Subcutaneous adipose tissue (tissue), 4 donors: ENCODE measurements around the gene ESR1. TPM values are rescaled to one million over a fixed set of nuclear protein-coding genes. Genes with fewer than 3 reads are reported as not detected.

Source experiments
- CTCF ChIP-seq: fragments of 450-650 bp; IDR thresholded peaks from one replicate; pipeline ENCODE4 v1.5.1; 2016; ENCODE audit warnings: low read depth, mild to moderate bottlenecking, control low read depth, antibody characterized with exemption, moderate library complexity
- total RNA-seq, 4 donors: library from RNA; depleted of rRNA; stranded (reverse); fragments of >200 nt; gene quantifications; one replicate each; pipeline ENCODE4 v1.1.0, GENCODE V29; 2016

The ESR1 gene
- total RNA-seq, 4 donors from 2014 or later: 3.2 to 5.8 (median 4.1) TPM

- no peak for TF ChIP-seq CTCF
Observed at GRCh38 chr6:152012227-152012626, 204.7 kb downstream of the ESR1 start.

GRCh38 chr6:152018876-152019275 lies 211.4 kb downstream of the ESR1 start:
- no peak for TF ChIP-seq CTCF

- TF ChIP-seq CTCF: no peak
Observed at GRCh38 chr6:152022303-152022702, 214.8 kb downstream of the ESR1 start.

- TF ChIP-seq CTCF: no peak
Observed at GRCh38 chr6:152023613-152024012, 216.1 kb downstream of the ESR1 start.

GRCh38 chr6:152026291-152026690 lies 218.8 kb downstream of the ESR1 start:
- TF ChIP-seq CTCF: no peak

- no peak for TF ChIP-seq CTCF
Observed at GRCh38 chr6:152034631-152035030, 227.1 kb downstream of the ESR1 start.

- TF ChIP-seq CTCF: no peak
Observed at GRCh38 chr6:152046118-152046517, 238.6 kb downstream of the ESR1 start.
